Stimulated activated CD8-positive, alpha-beta memory T cell treated with anti-CD3 and anti-CD28 coated beads, Interleukin-12 subunit alpha, Interleukin-12 subunit beta, amount 100 ng/mL, for 24 hours (primary cell): Measurements from ENCODE around the gene ZDHHC19.
"Not testable (repeated sequence)": the region's sequence is repeated elsewhere in the genome, so short reads cannot be mapped to it uniquely, and the experiment has no call there.

Experiments used
- DNase-seq: peaks from one replicate; pipeline ENCODE4 v3.0.0-alpha.2; 2020; ENCODE audit errors: extremely low read depth

Gene ZDHHC19

DNA sequence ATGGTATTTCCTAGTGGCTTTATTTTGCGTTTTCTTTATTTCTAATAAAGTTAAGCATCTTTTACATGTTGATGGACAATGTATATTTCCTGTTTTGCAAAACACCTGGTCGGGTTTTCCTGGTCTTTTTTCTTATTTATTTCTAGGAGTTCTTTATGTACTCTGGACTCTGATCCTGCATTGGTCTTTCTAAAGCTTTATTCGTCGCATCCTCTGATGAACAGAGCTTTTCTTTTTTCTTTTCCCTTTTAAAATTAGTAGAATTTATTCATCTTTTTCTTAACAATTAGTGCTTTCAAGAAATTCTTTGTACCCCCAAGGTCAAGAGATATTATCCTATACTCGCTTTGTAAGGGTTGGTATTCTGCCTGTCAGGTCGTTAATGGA, 32.2 kb downstream of the ZDHHC19 start:
- no peak for DNase-seq

DNA sequence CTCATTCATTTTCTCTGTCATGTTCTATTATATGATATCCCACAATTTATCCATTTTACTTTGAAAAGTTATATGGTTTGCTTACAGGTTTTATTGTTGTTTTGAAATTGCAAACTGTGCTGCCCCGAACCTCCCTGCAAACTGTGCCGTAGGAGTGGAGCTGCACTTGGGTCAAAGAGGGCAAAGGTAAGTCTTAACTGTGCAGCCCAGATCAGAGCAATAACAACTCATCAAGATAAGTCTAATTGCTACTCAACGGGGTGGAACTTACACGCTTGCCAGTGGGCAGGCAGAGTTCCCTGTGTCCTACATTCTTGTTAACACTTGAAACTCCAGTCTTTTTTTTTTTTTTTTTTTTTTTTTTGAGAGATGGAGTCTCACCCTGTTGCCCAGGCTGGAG, 33.2 kb downstream of the ZDHHC19 start:
- no peak for DNase-seq

DNA sequence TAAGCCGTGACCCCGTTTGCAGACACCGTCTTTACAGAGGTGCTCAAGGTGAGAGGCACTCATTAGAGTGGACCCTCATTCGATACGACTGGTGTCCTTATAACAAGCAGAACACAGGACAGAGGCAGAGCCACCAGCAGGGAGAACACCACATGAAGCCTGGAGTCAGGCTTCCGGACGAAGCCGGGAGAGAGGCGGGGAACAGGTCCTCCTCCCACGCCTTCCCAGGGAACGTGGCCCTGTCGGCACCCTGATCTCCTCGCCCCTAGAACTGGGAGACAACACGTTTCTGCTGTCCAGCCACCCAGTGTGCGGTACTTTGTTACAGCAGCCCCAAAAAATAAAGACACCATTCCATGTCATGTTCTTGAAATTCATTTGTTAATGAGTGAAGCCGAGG, 33.6 kb downstream of the ZDHHC19 start:
- DNase-seq, result no peak

- no peak for DNase-seq
These were observed 35.5 kb downstream of the ZDHHC19 start for GRCh38 chr3:196175722-196176121.

GRCh38 chr3:196175116-196175625, 36.0 kb downstream of the ZDHHC19 start:
- DNase-seq, result no peak

- no peak for DNase-seq
These were observed 36.5 kb downstream of the ZDHHC19 start for GRCh38 chr3:196174652-196175051.

DNA sequence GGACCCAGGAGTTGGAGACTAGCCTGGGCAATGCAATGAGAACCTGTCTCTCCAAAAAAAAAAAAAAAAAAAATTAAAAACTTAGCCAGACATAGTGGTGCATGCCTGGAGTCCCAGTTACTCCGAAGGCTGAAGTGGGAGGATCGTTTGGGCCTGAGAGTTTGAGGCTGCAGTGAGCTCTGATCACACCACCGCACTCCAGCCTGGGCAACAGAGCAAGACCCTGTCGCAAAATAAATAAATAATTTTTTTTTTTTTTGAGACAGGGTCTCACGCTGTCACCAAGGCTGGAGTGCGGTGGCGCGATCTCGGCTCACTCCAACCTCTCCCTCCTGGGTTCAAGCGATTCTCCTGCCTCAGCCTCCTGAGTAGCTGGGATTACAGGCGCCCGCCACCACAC, 40.9 kb downstream of the ZDHHC19 start:
- not testable (repeated sequence) for DNase-seq

DNA sequence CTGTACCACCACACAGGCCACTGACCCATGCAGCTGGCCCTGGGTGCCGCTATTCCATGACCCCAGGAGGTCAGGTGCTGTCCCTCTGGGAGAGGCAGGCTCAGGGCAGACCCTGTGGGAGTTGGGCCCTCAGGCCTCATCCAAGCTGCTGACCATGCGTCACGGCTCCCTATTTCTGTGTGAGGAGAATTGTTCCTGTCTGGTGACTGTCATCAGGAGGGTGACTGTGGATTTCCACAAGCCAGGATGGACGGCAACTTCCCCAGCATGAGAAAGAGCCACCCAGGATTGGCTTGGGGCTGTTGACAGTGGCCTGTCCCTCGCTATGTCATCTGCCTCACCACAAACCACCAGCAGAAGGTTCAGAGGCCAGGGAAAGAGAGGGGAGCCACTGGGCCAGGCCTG, 41.4 kb downstream of the ZDHHC19 start:
- DNase-seq, result no peak

DNA sequence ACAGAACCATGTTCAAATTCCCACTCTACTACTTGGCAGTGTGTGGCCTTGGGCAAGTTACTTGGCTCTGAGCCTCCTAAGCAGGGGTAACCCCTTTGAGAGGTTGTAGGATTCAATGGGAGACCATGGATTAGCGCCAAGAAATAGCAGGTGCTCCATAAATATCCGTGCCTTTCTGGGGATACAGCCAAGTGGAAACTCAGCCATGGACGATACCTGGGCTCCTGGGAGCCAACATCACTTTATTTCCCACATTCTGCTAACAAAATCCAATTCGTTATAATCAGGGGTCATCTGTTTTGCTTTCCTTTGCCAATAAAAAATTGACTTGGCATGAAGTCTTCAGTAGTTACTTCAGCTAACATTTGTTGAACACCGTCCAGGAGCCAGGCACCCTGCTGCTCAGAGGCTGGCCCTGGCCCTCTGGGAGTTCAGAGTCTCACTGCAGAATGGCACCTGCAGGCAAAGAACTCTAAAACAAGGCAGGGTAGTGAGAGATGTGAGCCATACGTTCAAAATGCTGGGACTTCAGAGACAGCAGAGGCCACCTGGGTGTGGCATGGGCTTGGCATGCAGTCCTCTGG, 42.3 kb downstream of the ZDHHC19 start:
- no peak for DNase-seq

DNA sequence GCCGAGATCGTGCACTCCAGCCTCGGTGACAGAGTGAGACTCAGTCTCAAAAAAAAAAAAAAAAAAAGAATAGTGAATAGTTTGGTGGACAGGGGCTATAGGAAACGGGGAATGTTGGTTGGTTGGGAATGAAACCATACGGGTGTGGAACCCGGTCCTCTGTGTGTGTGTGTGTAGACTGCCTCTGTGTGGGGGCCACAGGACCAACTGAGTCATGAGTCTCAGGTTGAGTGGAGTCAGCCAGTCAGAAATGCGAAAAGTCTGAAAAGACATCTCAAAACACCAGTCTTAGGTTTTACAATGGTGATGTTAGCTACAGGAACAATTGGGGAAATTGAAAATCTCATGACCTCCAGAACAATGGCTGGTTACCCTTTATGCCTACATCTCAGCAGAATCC, 44.5 kb downstream of the ZDHHC19 start:
- DNase-seq, result no peak

GRCh38 chr3:196165850-196166249, 45.4 kb downstream of the ZDHHC19 start:
- no peak for DNase-seq

DNA sequence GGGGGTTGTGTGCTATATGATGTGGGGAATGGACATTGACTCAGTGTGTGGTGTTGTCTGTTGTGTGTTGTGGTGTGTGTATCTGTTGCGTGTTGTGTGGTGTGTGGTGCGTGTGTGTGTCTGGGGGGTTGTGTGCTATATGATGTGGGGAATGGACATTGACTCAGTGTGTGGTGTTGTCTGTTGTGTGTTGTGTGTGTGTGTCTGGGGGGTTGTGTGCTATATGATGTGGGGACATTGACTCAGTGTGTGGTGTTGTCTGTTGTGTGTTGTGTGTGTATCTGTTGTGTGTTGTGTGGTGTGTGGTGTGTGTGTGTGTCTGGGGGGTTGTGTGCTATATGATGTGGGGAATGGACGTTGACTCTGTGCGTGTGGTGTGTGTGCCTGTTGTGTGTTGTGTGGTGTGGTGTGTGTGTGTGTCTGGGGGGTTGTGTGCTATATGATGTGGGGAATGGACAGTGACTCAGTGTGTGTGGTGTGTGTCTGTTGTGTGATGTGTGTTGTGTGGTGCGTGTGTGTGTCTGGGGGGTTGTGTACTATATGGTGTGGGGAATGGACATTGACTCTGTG, 46.1 kb downstream of the ZDHHC19 start:
- DNase-seq, result not testable (repeated sequence)

- no peak for DNase-seq
These were observed 46.6 kb downstream of the ZDHHC19 start for GRCh38 chr3:196164576-196164975.

GRCh38 chr3:196163666-196164493, 47.3 kb downstream of the ZDHHC19 start:
- DNase-seq, result no peak

- no peak for DNase-seq
These were observed 48.0 kb downstream of the ZDHHC19 start for GRCh38 chr3:196163212-196163611.

- DNase-seq, result no peak
These were observed 48.5 kb downstream of the ZDHHC19 start for GRCh38 chr3:196162679-196163078.

- no peak for DNase-seq
These were observed 51.0 kb downstream of the ZDHHC19 start for GRCh38 chr3:196159952-196160804.

GRCh38 chr3:196159526-196159925, 51.7 kb downstream of the ZDHHC19 start:
- no peak for DNase-seq

- DNase-seq, result no peak
These were observed 55.0 kb downstream of the ZDHHC19 start for GRCh38 chr3:196156160-196156559.

DNA sequence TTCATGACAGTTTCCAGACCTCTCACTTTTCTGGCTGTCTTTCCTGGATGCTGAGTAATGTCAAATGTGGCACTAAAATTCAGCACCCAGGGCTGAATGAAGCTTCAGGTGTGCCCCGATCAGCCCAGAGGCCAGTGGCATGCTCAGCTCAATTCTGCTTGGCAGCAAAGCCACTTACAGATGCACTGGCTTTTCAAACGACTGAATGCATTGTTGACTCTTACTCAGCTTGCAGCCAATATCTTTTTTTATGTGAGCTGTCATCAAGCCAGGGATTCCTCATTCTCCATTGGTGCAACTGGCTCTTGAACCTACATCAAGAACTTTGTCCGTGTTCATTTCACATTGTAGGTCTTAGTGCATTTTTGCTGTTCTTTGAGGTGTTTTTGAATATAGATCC, 60.7 kb downstream of the ZDHHC19 start:
- DNase-seq, result no peak

DNA sequence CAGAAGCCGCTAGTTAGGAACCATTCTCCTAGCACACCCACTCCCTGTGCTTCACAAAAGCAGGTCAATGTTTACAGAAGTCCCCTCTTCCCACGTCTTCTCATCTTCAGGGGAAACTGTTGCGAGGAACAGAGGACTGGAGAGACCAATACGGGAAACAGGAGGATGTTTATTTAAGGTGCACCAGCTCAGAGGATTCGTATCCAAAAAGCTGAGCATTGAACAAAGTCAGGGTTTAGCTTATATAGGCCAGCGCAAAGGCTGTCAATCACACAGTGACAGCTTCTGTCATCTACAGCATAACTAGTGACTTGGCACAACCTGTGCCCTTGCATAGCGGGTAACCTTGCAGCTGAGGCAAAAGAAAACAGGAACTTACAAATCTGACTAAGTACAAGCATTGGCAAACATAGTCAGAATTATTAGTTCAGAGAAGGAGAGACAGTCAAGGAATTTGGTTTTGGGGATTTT, 61.3 kb downstream of the ZDHHC19 start:
- DNase-seq, result no peak

- DNase-seq, result no peak
These were observed 61.8 kb downstream of the ZDHHC19 start for GRCh38 chr3:196149375-196149774.
